DMS 273 (cell line): Measurements from ENCODE around the gene PEA15.

Experiments used
- DNase-seq: peaks from one replicate; lab custom pipeline; 2025; ENCODE audit not compliant: unreplicated experiment; lab: John Stamatoyannopoulos, UW

The PEA15 gene, protein sequence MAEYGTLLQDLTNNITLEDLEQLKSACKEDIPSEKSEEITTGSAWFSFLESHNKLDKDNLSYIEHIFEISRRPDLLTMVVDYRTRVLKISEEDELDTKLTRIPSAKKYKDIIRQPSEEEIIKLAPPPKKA

DNA sequence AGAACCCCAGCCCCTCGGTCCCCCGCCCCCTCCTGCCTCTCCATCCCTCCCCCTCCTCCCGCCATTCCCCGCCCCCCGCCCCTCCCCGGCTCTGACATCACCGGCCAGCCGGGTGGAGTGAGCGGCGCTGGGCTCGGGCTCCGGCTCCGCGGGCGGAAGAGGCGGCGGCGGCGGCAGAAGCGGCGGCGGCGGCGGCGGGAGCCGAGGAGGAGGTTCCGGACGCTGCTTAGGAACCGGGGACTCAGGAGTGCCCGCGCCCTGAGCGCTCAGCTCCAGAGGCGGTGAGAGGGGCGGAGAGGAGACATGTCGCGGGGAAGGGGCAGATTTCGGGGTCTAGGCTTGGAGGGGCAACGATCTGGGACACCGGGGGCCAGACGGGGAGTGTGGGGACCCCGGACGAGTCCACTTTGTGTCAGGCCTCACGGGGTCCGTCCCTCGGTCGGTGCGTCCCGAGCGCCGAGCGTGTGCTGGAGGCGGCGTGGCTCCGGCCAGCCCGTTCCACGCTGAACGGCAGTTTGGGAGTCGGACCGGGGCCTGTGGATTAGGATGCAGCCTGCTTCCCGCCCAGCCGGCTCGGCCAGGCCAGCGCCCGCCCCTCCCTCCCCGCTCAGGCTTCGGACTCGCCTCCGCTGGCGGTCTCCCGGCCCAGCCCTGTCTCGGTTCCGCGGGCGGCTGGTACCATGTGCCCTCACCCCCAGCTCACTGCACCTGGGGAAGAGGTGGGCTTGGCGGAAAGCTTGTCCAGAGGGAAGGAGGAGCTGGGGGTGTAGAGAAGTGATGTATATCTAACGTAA, at the start of gene PEA15:
TSS of gene PEA15 (plus strand) at position 143 of the 794 bp plus-strand sequence. CDS start 6,161 bp downstream, outside the sequence.
- DNase-seq, result peak; percentile 85

DNA sequence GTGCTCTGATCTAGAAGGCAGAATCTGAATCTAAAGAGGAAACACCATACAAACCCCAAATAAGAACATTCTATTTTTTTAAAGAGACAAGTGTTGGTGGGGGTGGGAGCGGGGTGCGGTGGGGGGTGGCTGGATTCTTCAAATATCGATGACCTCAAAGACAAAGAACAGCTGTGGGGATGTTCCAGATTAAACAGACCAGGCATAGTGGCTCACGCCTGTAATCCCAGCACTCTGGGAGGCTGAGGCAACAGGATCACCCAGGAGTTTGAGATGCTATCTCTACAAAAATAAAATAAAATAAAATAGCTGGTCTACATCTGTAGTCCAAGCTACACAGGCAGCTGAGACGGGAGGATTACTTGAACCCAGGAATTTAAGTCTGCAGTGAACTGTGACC, 48.8 kb upstream of the PEA15 start:
- no peak for DNase-seq

DNA sequence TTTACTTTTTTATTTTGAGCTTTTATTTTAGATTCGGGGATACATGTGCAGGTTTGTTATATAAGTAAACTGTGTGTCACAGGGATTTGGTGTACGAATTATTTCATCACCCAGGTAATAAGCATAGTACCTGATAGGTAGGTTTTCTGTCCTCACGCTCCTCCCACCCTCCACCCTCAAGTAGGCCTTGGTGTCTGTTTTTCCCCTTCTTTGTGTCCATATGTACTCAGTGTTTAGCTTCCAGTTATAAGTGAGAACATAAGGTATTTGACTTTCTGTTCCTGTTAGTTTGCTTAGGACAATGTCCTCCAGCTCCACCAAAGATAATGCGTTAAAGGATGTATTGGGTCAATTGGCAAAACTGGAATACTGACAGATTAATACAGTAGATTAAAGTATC, 48.0 kb upstream of the PEA15 start:
- no peak for DNase-seq

DNA sequence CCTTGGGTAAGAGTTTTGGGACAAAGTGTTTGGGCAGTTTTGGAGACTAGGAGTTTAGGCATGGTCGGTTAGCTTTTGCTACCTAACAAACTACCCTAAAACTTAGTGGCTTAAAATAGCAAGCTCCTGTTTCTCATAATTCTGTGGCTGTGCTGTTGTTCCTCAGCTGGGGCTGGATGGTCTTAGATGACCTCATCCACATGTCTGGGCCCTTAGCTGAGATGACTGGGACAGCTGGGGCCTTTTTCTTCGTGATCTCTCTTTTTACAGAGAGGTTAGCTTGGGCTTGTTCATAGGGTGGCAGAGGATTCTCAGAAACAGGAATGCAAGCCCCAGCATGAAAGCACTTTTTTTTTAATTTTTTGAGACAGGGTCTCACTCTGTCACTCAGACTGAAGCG, 47.2 kb upstream of the PEA15 start:
- no peak for DNase-seq

DNA sequence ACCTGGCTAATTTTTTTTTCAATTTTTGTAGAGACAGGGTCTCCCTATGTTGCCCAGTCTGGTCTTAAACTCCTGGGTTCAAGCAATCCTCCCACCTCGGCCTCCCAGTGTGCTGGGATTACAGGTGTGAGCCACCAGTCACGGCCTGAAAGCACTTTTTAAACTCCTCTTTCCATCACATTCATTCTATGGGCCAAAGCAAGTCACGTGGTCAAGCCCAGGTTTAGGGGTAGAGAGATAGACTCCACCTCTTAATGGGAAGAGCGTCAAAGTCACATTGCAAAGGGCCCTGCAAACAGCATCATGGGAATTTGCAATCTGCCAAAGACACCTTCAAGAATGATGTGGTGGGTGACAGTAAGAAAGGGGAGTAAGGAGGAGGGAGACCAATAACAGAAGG, 46.6 kb upstream of the PEA15 start:
- no peak for DNase-seq

DNA sequence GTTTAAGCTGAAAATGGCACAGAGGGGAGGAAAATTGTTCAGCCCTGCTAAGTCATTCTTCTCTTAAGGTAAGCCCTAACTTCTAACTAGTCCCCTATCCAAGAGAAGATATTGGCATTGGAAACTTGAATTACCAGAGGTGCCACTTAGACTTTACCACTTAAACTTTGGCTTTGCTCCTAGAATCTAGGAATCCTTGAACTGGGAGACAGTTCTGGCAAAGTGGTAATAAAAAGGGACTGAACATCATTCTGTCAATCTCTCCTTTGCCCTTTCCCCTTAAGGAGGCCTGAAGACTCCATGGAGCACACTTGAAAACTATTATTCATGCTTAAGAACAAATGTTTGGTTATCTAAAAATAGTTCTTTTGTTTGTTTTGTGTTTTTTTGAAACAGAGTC, 45.3 kb upstream of the PEA15 start:
- DNase-seq, result no peak

DNA sequence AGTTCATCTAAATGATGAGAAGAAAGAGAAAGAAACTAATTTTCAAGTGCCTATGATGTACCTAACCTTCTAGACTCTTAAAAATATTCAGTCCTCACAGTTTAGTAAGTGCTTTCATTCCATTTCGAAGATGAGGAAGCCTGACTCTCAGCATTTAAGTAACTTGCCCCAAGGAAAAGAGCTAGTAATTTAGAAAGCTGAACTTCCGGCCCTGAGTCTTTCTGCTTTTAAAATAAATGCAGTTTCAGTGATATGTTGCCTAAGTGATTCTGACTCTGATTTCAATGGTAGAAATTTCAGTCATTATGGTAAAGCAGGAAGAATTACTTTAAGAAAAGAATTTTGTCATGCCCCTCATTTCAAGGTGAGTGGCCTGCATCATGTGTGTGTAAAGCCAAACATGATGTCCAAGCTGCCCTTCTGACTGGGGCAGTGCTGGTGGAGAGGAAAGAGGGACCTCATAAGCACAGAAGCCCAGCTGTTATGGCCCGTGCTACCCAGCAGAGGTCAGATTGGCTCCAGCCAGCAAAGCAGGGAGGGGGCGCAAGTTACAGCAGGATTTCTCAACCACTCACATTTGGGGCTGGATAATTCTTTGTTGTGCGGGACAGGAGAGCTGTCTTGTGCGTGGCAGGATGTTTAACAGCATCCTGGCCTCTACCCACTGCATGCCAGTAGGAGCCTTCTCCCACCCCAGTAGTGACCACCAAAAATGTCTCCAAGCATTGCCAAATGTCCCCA, 43.0 kb upstream of the PEA15 start:
- peak; percentile 51 for DNase-seq

DNA sequence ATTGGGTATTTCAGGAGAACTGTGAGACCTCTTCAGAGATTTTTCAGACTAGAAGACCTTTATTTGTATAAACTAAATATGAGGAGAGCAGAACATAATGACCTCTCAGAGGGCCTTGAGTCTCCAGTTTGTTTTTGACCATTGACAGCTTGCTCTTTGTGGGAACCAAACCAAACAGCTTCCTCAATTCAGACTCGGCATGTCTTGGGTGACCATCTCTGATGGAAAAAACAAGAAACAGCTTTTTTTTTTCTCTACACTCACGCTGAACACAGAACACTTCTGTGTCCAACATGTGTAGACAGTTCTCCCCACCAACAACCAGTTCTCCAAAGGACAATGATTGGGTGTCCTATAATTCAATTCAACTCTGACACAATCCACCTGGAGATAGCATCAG, 42.3 kb upstream of the PEA15 start:
- no peak for DNase-seq

DNA sequence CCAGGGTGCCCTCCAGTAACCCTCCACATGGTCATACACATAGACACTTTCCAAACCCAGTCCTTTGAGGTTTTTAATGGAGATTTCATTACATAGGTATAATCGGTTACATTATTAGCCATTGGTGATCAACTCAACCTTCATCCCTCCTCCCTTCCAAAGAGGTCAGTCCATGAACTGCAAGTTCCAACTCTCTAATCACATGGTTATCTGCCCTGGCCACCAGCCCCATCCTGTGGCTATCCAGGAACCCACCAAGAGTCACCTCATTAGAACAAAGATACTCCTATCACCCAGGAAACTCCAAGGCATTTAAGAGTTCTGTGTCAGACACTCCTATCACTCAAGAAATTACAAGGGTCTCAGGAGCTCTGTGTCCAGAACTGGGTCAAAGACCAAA, 41.6 kb upstream of the PEA15 start:
- peak; percentile 10 for DNase-seq

DNA sequence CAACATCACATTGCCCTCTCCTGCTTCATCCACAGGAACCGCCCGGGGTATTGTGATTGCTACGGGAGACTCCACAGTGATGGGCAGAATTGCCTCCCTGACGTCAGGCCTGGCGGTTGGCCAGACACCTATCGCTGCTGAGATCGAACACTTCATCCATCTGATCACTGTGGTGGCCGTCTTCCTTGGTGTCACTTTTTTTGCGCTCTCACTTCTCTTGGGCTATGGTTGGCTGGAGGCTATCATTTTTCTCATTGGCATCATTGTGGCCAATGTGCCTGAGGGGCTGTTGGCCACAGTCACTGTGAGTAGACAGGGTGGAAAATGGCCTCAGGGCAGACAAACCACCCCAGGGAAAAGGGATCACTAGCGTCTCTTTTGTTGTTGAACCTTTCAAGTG, 41.1 kb upstream of the PEA15 start:
- DNase-seq, result no peak

DNA sequence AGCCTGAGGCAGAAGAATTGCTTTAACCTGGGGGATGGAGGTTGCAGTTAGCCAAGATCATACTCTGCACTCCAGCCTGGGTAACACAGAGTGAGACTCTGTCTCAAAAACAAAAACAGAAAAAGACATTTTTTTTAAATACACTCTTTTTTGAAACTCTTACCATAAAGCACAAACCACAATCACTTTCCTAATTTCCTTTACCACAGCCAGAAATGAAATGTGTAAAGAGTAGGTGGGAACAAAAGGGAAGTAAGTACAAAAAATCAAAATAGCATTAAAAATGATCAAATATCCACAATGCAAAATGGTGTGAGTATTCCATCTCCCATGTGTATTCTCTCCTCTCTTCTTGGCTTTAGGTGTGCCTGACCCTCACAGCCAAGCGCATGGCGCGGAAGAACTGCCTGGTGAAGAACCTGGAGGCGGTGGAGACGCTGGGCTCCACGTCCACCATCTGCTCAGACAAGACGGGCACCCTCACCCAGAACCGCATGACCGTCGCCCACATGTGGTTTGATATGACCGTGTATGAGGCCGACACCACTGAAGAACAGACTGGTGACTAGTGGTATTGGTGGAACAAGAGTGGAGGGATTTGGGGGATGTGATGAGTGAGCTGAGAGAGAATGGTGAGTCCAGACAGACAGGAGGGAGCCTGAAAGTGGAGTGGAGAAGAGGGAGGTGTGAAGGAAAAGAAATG, 38.9 kb upstream of the PEA15 start:
- no peak for DNase-seq

DNA sequence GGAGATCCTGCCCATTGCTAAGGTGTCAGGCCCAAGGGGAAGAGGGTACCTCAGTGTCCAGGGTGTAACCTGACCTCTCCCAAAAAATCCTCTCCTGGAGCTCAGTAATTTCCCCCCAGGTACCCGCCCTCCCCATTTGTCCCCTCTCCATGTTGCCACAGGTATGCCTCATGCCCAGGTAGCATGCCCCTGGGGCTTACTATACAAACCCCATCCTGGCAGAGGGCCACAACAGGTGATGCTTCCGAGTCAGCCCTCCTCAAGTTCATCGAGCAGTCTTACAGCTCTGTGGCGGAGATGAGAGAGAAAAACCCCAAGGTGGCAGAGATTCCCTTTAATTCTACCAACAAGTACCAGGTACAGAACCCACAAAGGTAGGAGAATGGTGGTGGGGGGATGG, 38.1 kb upstream of the PEA15 start:
- no peak for DNase-seq

DNA sequence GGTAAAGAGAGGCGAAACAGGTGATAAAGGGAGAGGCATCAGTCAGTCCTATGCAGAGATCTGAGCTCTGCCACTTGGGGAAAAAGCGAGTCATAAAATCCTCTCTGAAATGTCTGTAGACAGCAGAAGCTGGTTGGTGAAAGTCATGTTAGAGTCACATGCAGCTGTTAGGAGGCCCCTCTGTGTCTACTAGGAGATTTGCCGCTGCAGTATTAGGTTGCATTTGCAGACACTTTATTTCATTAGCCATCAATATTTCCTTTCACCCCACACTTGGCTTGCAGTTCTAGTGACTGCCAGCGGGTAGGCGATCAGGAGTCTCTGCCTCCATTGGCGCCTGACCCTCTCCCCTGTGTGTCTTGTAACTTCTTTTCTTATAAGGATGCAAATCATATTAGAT, 37.6 kb upstream of the PEA15 start:
- DNase-seq, result no peak

DNA sequence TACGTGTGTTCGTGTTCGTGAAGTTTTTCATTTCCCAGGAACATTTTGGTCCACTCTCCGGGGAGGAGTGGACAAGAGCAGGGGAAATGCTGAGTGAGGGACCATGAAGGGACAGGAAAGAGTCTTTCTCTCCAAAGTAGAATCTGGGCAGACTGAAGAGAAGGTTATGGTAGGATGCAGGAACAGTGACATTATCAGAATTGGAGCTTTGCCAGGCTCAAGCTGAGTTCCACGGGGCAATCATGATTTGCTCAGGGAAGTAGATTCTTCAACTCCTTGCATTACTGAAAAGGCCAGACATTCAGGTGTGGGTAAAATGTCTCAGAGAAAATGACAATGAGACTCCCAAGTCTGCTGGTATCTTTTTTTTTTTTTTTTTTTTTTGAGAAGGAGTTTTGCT, 37.2 kb upstream of the PEA15 start:
- no peak for DNase-seq

DNA sequence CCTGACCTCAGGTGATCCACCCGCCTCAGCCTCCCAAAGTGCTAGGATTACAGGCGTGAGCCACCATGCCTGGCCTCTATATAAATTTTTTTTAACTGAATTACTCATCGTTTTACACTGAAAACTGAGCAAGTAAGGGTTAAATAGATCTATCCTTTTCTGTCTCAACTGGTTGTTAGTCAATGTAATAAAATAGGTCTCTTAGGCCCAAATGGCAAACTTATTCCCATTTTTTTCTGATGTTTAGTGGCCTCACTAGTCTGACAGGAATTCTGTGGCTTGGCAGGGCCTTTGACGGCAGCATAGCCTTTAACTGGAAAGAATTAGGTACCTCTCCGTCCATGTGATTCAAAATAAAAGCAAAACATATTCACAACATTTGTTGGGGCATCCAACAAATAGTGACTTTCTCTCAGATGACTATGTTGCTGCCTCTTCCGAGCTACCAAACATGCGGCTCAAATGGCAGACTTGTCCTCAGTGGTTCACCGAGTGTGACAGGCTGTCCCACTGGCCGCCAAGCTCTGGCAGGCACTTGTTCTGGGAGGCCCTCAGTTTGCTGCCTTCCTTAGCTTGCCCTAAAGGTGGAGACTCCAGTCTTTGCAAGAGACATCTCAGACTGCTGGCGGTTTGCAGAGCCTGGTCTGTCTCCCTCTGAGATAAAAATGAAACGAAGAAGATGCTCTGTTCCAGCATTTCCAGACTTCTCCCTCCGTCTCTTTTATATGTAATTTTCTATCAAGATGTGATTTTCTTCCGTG, 36.4 kb upstream of the PEA15 start:
- peak; percentile 11 for DNase-seq

DNA sequence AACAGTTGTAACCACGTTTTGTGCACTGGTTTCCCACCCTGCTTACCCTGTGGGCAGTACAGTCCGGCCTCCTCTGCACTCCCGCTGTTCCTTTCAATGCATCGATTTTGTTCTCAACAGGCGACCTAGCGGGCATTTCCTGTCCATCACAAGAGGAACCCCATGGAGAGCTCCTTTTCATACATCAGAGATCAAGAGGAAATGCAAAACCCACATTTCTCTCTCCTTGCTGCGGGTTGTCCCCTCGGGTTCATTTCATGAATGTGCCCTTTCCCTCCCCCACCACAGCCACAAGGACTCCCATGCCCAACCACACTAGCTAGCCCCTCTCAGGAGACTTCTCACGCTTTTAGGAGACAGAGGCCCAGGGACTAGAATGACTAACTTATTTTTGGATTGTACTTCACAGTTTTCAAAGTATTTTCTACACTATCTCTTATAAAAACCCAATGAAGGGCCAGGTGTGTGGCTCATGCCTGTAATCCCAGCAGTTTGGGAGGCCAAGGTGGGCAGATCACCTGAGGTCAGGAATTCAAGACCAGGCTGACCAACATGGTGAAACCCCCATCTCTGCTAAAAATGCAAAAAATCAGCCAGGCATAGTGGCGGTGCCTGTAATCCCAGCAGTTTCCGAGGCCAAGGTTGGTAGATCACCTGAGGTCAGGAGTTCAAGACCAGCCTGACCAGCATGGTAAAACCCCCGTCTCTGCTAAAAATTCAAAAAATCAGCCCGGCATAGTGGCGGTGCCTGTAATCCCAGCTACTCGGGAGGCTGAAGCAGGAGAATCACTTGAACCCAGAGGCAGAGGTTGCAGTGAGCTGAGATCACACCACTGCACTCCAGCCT, 35.4 kb upstream of the PEA15 start:
- no peak for DNase-seq

DNA sequence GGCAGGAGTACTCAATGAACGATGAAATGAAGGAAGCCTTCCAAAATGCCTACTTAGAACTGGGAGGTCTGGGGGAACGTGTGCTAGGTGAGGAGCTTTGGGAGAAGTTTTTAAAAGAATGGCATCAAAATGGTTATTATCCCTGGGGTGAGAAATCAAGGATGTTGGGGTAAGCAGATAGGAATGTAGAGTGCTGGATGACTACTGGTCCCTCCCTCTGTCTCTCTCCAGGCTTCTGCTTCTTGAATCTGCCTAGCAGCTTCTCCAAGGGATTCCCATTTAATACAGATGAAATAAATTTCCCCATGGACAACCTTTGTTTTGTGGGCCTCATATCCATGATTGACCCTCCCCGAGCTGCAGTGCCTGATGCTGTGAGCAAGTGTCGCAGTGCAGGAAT, 33.8 kb upstream of the PEA15 start:
- no peak for DNase-seq

DNA sequence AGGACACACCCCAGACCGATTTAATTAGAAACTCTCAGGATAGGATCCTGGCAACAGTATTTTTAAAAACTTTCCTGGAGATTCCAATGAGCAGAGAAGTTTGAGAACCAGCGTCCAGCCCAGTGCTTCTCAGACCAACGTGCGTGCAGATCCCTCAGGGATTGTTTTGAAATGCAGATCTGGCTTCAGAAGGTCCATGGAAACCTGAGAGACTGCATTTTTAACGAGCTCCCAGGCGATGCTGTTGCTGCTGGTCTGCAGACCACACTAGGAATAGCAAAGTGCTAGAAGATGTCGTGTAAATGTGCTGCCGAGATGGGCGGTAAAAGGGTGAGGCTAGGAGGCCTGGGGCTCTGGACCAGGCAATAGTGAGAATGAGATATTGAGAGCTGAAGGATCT, 33.2 kb upstream of the PEA15 start:
- DNase-seq, result no peak

DNA sequence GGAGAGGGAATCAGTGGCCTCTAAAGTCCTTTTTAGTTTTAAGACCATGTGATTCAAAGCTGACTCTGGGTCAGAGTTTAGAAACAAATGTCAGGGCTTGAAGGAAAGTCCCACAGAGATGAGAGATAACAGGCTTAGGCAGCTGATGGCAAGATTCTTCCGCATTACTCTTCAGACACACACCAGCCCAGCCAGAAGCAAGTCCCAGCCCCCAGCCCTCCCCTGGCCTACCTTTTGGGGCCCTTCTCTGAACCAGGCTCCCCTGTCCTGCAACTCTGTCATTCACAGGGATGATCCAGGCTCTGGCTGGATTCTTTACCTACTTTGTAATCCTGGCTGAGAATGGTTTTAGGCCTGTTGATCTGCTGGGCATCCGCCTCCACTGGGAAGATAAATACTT, 28.0 kb upstream of the PEA15 start:
- no peak for DNase-seq

DNA sequence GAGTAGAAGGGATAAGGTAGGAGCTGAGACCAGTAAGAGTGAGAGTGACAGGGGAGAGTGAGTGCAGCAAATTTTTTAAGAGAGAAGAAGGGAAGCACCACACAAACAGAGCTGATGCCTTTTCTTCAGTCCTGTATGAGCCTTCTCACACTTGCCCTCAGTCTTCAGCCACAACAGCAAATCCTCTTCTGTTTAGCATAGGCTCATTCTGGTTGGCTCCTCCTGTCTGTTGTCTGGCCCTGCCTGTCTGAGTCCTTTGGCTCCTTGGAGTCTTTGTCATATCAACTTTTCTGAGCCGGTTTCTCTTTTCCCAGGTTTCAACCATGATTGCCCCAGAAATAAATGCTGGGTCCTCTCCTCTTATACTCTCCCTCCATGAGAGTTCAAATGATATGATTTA, 27.5 kb upstream of the PEA15 start:
- DNase-seq, result no peak
